Colonic mucosa (tissue), 4 donors: ENCODE measurements around the gene CLUH. TPM values are rescaled to one million over a fixed set of nuclear protein-coding genes. Genes with fewer than 3 reads are reported as not detected.
"Not testable (repeated sequence)": the region's sequence is repeated elsewhere in the genome, so short reads cannot be mapped to it uniquely, and the experiment has no call there.

ENCODE experiments used
- DNase-seq: peaks from one replicate; pipeline ENCODE4 v3.0.0-alpha.2; 2020
- H3K27ac ChIP-seq: fragments of 200-600 bp; one replicate; pipeline ENCODE4 v1.8.0; 2021
- H3K27me3 ChIP-seq: fragments of 200-600 bp; one replicate; pipeline ENCODE4 v1.8.0; 2021
- H3K36me3 ChIP-seq: fragments of 200-600 bp; one replicate; pipeline ENCODE4 v1.8.0; 2021
- H3K4me1 ChIP-seq: fragments of 200-600 bp; one replicate; pipeline ENCODE4 v1.8.0; 2021; ENCODE audit warnings: mild to moderate bottlenecking
- H3K4me3 ChIP-seq: fragments of 200-600 bp; one replicate; pipeline ENCODE4 v1.8.0; 2021
- H3K9ac ChIP-seq, 2 donors: one replicate each; pipeline ENCODE4 v1.7.0; 2013; ENCODE audit warnings: control low read depth in 2 of 2, low read depth in 2 of 2, low read length in 2 of 2
- H3K9me3 ChIP-seq: fragments of 200-600 bp; one replicate; pipeline ENCODE4 v1.8.0; 2021
- CTCF ChIP-seq: fragments of 200-600 bp; IDR thresholded peaks from one replicate; pipeline ENCODE4 v1.8.0; 2022; ENCODE audit warnings: antibody characterized with exemption, mild to moderate bottlenecking
- intact Hi-C: fragments of 100-400 bp; cut with DNase I; formaldehyde crosslinking; loops from one replicate; pipeline ENCODE4 v1.14.1; 2022
- microRNA-seq: library from miRNA; unstranded; fragments of <30 nt; microRNA quantifications from one replicate; pipeline ENCODE4, GENCODE V29; 2019
- total RNA-seq, 2 donors: library from RNA; stranded (reverse); fragmentation: NEBNext Ultra II Directional in 1 of 2; extraction: Animal tissue kit (Norgen Biotek cat#: 25700) in 1 of 2; gene quantifications; one replicate each; pipeline ENCODE4 v1.2.1, GENCODE V29; 2021
- donor health status: healthy.
- donor health status: DM: no; HTN: no; CAD: no.
- donor health status: DM: no; HTN: no; CAD: no.

The CLUH gene
- total RNA-seq, 2 donors from 2014 or later: 111 to 285 TPM

- intact Hi-C loops: no loop called here
- TF ChIP-seq CTCF: no peak
- no peaks in the 10 kb centered on the region for H3K36me3 ChIP-seq
- no peak for DNase-seq
- H3K4me3 ChIP-seq: no peak overlapping the region
- no peaks in the 10 kb centered on the region for H3K4me1 ChIP-seq
- H3K9me3 ChIP-seq: no peaks in the 10 kb centered on the region
- no peak overlapping the region for H3K27ac ChIP-seq
- no peaks in the 10 kb centered on the region for H3K27me3 ChIP-seq
- no peak overlapping the region for H3K9ac ChIP-seq
Observed at GRCh38 chr17:2656283-2656682, 55.3 kb downstream of the CLUH start.

- H3K4me1 ChIP-seq: no peaks in the 10 kb centered on the region
- H3K9me3 ChIP-seq: no peaks in the 10 kb centered on the region
- TF ChIP-seq CTCF: no peak
- H3K27ac ChIP-seq: no peak overlapping the region
- no peaks in the 10 kb centered on the region for H3K36me3 ChIP-seq
- DNase-seq: no peak
- H3K27me3 ChIP-seq: no peaks in the 10 kb centered on the region
- intact Hi-C loops: no loop called here
- no peak overlapping the region for H3K4me3 ChIP-seq
- H3K9ac ChIP-seq: no peak overlapping the region
Observed at GRCh38 chr17:2655546-2655945, 56.0 kb downstream of the CLUH start.

- intact Hi-C loops, H3K4me3 ChIP-seq, H3K9me3 ChIP-seq, H3K27me3 ChIP-seq, H3K27ac ChIP-seq, H3K36me3 ChIP-seq, H3K4me1 ChIP-seq, DNase-seq, H3K9ac ChIP-seq: not testable (repeated sequence)
Observed at GRCh38 chr17:2652911-2653310, 58.7 kb downstream of the CLUH start.

GRCh38 chr17:2649191-2649590, 62.4 kb downstream of the CLUH start:
- Histone ChIP-seq H3K4me1 (no peaks in the 10 kb centered on the region), H3K27ac (no peak overlapping the region), H3K9me3 (no peaks in the 10 kb centered on the region), H3K27me3 (no peaks in the 10 kb centered on the region), H3K9ac (no peak overlapping the region), H3K4me3 (no peak overlapping the region), H3K36me3 (no peaks in the 10 kb centered on the region)
- TF ChIP-seq CTCF: no peak
- DNase-seq: no peak
- intact Hi-C loops: no loop called here

- no peak overlapping the region for H3K27ac ChIP-seq
- no peaks in the 10 kb centered on the region for H3K9me3 ChIP-seq
- intact Hi-C loops: no loop called here
- H3K36me3 ChIP-seq: no peaks in the 10 kb centered on the region
- H3K4me1 ChIP-seq: no peaks in the 10 kb centered on the region
- TF ChIP-seq CTCF: no peak
- H3K27me3 ChIP-seq: no peaks in the 10 kb centered on the region
- no peak overlapping the region for H3K9ac ChIP-seq
- DNase-seq: no peak
- no peak overlapping the region for H3K4me3 ChIP-seq
Observed at GRCh38 chr17:2647957-2648356, 63.6 kb downstream of the CLUH start.

GRCh38 chr17:2644971-2645370, 66.6 kb downstream of the CLUH start:
- TF ChIP-seq CTCF: no peak
- H3K9me3 ChIP-seq: no peaks in the 10 kb centered on the region
- no peak overlapping the region for H3K27ac ChIP-seq
- no peaks in the 10 kb centered on the region for H3K27me3 ChIP-seq
- no peaks in the 10 kb centered on the region for H3K36me3 ChIP-seq
- no peak overlapping the region for H3K4me3 ChIP-seq
- intact Hi-C loops: no loop called here
- DNase-seq: no peak
- no peak overlapping the region for H3K9ac ChIP-seq
- no peaks in the 10 kb centered on the region for H3K4me1 ChIP-seq

Small RNA genes within 50 kb of the gene (microRNA-seq; reads per million reads assigned to microRNA genes)
- not detected for gene MIR1253
- not detected for gene MIR6776

Other genes starting within 250 kb of the CLUH start
- 10 to 100 TPM; 16.3 to 23.1 TPM for gene METTL16, start 199.9 kb downstream of the CLUH start, total RNA-seq
- 100 to 1,000 TPM; 102 to 155 TPM for gene PAFAH1B1, start 118.1 kb downstream of the CLUH start, total RNA-seq
- 1 to 10 TPM in 1 of 2 donors, under 1 TPM in 1; 0.72 to 1.8 TPM for gene CCDC92B, start 37.9 kb upstream of the CLUH start, total RNA-seq
- 10 to 100 TPM; 45.2 to 45.4 TPM for gene RAP1GAP2, start 84.7 kb upstream of the CLUH start, total RNA-seq